Suprapubic skin (tissue), 4 donors: Measurements from ENCODE around the gene KIAA0930.

Experiments used
- EP300 ChIP-seq: sonication (generic); formaldehyde crosslinking; IDR thresholded peaks from one replicate; pipeline ENCODE4 v1.6.1; 2017; ENCODE audit warnings: antibody characterized with exemption
- POLR2A ChIP-seq, 2 donors: fragments of 450-650 bp; IDR thresholded peaks; one replicate each; pipeline ENCODE4 v1.6.1; 2017; ENCODE audit warnings: antibody characterized with exemption in 2 of 2, mild to moderate bottlenecking in 2 of 2, moderate library complexity in 2 of 2
- POLR2AphosphoS5 ChIP-seq, 3 donors: sonication (generic); formaldehyde crosslinking; IDR thresholded peaks; one replicate each; pipeline ENCODE4 v1.6.1; 2017; ENCODE audit warnings: antibody characterized with exemption in 3 of 3
- TF ChIP-seq, protein P1 (sequence below), 2 donors: fragments of 200-600 bp in 1 of 2; fragments of 450-650 bp in 1 of 2; sonication (generic) in 1 of 2; IDR thresholded peaks; one replicate each; pipeline ENCODE4 v1.5.1; 2016 to 2019; ENCODE audit warnings: antibody characterized with exemption in 2 of 2, mild to moderate bottlenecking in 1 of 2, moderate library complexity in 1 of 2

DNA sequence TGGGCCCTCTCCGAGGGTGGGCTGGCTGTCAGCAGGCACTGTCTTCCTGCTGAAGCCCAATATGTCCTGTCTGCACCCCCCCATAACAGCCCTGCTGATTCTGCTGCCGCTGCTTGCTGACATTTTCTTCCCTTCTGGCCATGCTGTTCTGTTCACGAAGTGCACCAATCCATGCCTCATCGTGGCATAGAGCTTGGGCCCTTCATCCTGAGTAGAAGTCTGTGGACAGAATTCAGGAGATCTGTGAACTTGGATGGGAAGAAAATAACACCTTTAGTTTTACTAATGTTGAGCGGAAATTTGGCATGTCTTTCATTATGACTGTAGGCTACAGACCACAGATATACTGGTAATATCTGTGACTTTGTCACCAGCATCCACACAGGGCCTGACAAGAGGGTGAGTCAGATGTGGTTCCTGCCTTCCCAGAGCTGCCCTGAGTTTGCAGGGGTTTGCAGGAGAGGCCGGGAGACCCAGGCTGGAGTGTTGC lies 14.1 kb upstream of the KIAA0930 start:
- no peak for TF ChIP-seq POLR2A (IDR thresholded peaks at IDR 0.05)
- TF ChIP-seq, protein P1, sequence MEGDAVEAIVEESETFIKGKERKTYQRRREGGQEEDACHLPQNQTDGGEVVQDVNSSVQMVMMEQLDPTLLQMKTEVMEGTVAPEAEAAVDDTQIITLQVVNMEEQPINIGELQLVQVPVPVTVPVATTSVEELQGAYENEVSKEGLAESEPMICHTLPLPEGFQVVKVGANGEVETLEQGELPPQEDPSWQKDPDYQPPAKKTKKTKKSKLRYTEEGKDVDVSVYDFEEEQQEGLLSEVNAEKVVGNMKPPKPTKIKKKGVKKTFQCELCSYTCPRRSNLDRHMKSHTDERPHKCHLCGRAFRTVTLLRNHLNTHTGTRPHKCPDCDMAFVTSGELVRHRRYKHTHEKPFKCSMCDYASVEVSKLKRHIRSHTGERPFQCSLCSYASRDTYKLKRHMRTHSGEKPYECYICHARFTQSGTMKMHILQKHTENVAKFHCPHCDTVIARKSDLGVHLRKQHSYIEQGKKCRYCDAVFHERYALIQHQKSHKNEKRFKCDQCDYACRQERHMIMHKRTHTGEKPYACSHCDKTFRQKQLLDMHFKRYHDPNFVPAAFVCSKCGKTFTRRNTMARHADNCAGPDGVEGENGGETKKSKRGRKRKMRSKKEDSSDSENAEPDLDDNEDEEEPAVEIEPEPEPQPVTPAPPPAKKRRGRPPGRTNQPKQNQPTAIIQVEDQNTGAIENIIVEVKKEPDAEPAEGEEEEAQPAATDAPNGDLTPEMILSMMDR (IDR thresholded peaks at IDR 0.05) = no peak
- no peak for TF ChIP-seq POLR2AphosphoS5 (IDR thresholded peaks at IDR 0.05)
- TF ChIP-seq EP300 = no peak
